K562 treated with DMSO at 1 percent for 48 hours (cell line): Measurements from ENCODE around the gene OR6B1. TPM values are rescaled to one million over a fixed set of nuclear protein-coding genes. Genes with fewer than 3 reads are reported as not detected.

Source experiments
- total RNA-seq: library from RNA; unstranded; fragments of 300-600 nt; gene quantifications from 2 replicates; pipeline ENCODE4 v1.2.3, GENCODE V29; 2022; ENCODE audit warnings: low replicate concordance; ENCODE audit errors: extremely low read depth

OR6B1 gene
- not detected in 2 replicates for total RNA-seq

GRCh38 chr7:144000020-144000419 is at the start of gene OR6B1:
Gene OR6B1, plus strand, starts transcription at chr7:144000320. Its CDS starts 3,677 bp downstream, at chr7:144003997.

DNA sequence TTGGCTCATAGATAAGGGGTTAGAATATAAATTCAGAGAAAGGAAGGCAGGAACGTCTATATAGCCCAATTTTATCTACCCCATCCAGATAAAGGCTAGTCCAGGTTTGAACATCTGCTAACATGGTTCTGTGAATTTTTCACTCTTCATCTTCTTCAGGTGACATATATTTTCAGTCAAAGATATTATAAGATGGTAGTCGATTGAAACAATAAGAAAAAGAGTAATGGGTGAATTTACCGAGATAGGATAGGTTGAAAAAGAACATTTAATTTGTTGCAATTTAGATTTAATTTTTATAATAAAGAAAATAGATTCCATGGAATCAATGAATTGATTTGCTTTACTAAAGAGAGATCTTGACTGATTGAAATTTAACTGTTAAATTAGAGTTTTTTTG is 45.6 kb upstream of the OR6B1 start, which contains the start of gene OR2F1:
Gene OR2F1 (plus strand): TSS at position 301 of the 400 bp plus-strand sequence. CDS start 5,127 bp downstream, outside the sequence.

GRCh38 chr7:144048648-144049047 is 48.5 kb downstream of the OR6B1 start, which contains the start of gene OR2A5:
Gene OR2A5, plus strand, starts transcription at chr7:144048948. Its CDS starts 1,454 bp downstream, at chr7:144050402.

Other genes starting within 250 kb of the OR6B1 start
- gene CTAGE6, start 242.6 kb upstream of the OR6B1 start, total RNA-seq, result not detected in 2 replicates
- gene TCAF1, start 98.1 kb upstream of the OR6B1 start, total RNA-seq, result not detected in 2 replicates
- gene OR2F2, start 65.1 kb upstream of the OR6B1 start, total RNA-seq, result not detected in 2 replicates
- gene OR2F1, start 45.5 kb upstream of the OR6B1 start, total RNA-seq, result not detected in 2 replicates
- gene OR2A5, start 48.6 kb downstream of the OR6B1 start, total RNA-seq, result not detected in 2 replicates
- not detected in 2 replicates for gene OR2A25, start 69.5 kb downstream of the OR6B1 start, total RNA-seq
- gene OR2A12, start 86.0 kb downstream of the OR6B1 start, total RNA-seq, result not detected in 2 replicates
- not detected in 2 replicates for gene OR2A2, start 109.3 kb downstream of the OR6B1 start, total RNA-seq
- not detected in 2 replicates for gene OR2A14, start 122.9 kb downstream of the OR6B1 start, total RNA-seq
- gene CTAGE4, start 183.1 kb downstream of the OR6B1 start, total RNA-seq, result not detected in 2 replicates
- not detected in 2 replicates for gene ARHGEF35, start 195.5 kb downstream of the OR6B1 start, total RNA-seq
- not detected in 2 replicates for gene OR2A42, start 239.3 kb downstream of the OR6B1 start, total RNA-seq